NCI-H2029 treated with DMSO at 0.1 percent for 48 hours (cell line): ENCODE measurements around the gene C1orf35.

Experiments used
- DNase-seq: peaks from one replicate; lab custom pipeline; 2025; lab: John Stamatoyannopoulos, UW

The C1orf35 gene

DNA sequence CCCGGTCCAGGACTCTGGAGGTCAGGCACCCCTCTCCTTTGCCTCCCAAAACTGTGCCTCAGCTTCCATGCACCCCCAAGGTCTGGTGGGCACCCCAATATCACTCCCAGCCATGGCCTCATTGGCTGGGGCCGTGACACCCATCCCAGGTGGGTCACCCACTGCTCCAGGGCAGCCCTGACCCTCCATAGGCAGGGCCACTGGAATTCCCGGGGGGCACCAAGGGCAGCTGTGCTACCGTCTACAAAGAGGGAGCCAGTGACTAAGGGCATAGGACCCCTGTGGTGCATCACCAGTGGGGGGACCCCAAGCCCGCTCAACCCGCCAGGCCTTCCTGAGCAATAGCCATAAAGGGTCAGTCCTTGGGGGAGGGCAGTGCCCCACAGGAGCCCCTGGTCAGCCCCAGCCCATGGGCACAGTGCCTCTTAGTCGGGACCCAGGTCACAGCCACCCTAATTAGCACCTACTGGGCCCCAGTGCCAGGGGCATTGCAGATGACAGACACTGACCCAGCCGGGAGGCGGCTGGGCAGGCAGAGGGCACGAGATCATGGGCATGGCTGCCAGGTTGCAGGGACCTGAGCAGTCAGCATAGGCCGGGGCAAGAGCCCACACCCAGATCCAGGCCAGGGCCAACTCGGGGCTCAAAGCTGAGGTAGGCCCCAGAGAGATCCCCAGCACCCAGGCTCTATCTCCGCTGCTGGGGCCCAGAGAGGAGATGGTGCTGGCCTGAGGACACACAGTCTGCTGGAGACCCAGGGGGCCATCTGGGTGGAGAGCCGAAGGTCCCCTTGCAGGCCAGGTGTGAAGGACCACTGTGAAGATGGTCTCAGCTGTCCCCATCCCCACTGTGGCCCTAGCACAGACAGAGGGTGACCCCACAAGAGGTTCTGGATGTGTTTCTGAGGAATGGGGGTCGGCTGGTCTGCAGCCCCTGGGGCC, 39.6 kb downstream of the C1orf35 start:
- DNase-seq, result no peak

DNA sequence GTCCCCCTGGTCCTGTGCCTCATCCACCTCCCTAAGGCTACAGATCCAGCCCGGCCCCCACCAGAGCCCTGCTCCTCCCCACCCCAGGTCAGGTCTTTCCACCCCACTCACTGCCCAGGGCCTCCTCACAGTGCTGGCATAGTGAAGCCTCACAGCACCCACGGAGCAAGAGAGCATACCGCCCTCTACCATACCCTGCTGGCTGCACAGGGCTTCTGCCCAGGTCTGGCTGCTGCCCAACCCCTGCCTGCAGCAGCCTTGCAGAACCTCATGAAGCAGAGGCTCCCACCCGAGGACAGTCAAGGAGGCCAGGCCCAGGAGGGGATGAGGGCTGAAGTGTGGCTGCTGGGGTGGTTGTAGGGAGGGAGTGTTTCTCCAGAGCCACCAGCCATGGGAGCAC, 40.3 kb downstream of the C1orf35 start:
- no peak for DNase-seq

DNA sequence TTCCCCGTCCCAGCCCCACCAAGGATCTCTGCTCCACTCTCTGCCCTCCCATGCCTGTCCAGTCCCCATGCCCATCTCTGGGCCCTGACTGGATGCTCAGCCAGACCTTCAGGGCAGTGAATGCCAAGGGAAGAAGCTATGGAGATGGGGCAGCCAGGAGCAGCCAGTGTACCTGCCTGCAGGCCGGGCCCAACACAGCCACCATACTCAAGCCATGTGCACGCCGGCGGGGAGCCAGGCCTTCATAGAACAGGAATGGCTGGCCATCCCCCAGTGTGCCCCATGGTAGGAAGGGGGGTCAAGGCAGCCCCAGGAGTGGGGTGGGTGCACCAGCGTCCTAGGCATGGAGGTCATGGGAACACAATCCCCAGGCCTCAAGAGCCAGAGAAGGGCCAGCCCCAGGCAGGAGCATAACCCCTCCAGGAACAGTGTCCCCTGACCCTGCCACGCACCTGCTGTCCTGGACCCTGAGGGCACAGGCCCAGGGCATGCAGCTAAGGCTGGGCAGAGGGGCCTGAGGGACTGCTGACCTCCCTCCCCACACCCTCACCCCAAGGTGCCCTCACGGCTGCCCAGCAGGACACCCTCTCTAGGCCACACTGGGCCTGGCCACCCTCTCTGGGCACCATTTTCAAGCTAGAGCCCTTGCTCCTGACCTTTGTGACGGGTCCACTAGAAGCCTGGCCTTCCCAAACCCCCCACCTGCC, 40.9 kb downstream of the C1orf35 start:
- no peak for DNase-seq

DNA sequence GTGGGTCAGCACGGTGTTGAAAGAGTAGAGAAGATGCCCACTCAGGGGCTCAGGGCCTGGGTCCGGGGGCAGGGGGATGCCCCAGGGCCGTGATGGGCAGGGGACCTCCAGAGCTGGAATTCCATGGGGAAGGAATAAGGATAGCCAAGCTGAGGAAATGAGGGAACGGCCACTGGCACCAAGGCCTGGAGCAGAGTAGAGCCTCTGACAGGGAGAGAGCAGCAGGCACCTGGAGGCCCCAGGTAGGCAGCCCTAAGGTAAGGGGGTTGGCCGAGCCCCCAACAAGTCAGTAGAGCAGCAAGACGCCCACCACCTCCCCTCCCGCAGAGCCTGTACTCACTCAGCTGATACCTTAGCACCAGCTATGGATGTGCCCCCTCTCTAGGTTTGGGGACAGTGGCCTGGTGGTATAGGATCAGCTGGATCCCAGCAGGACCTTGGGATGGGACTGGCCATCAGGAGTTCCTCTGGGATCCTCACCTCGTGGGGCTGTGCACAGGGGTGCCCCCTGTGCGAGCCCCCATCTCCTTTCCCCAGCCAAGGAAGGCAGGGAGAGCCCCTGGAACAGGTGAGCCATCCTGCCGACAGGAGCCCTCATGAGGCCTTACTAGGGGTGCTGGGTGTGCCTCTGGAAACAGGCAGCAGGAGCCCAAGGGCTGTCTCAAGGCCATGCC, 41.6 kb downstream of the C1orf35 start:
- DNase-seq, result no peak

DNA sequence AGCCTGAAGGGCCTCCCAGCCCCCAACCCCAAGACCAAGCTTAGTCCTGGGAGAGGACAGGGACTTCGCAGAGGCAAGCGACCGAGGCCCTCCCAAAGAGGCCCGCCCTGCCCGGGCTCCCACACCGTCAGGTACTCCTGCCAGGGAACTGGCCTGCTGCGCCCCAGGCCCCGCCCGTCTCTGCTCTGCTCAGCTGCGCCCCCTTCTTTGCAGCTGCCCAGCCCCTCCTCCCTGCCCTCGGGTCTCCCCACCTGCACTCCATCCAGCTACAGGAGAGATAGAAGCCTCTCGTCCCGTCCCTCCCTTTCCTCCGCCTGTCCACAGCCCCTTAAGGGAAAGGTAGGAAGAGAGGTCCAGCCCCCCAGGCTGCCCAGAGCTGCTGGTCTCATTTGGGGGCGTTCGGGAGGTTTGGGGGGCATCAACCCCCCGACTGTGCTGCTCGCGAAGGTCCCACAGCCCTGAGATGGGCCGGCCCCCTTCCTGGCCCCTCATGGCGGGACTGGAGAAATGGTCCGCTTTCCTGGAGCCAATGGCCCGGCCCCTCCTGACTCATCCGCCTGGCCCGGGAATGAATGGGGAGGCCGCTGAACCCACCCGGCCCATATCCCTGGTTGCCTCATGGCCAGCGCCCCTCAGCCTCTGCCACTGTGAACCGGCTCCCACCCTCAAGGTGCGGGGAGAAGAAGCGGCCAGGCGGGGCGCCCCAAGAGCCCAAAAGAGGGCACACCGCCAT, 42.5 kb downstream of the C1orf35 start:
- no peak for DNase-seq

DNA sequence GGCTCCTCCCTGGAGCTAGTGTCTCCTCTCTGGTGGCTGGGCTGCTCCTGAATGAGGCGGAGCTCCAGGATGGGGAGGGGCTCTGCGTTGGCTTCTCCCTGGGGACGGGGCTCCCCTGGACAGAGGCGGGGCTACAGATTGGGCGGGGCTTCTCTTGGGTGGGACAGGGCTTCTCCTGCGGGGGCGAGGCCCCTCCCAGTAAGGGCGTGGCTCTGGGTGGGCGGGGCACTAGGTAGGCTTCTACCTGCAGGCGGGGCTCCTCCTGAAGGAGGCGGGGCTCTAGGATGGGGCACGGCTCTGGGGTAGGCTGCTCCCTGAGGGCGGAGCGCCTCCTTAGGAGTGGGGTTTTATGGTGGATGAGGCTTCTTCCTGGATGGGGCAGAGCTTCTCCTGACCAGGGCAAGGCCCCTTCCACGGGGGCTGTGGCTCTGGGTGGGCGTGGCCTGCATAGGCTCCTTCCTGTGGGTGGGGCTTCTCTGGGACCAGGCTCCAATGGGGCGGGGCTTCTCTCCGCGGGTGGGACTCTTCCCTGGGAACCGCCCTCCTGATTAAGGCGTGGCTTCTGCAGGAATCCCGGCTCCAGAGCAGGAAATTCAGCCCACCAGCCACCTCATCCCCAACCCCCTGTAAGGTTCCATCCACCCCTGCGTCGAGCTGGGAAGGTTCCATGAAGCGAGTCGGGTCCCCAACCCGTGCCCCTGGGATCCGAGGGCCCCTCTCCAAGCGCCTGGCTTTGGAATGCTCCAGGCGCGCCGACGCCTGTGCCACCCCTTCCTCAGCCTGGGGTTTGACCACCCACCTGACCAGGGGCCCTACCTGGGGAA, 43.3 kb downstream of the C1orf35 start:
- peak; percentile 36 for DNase-seq

DNA sequence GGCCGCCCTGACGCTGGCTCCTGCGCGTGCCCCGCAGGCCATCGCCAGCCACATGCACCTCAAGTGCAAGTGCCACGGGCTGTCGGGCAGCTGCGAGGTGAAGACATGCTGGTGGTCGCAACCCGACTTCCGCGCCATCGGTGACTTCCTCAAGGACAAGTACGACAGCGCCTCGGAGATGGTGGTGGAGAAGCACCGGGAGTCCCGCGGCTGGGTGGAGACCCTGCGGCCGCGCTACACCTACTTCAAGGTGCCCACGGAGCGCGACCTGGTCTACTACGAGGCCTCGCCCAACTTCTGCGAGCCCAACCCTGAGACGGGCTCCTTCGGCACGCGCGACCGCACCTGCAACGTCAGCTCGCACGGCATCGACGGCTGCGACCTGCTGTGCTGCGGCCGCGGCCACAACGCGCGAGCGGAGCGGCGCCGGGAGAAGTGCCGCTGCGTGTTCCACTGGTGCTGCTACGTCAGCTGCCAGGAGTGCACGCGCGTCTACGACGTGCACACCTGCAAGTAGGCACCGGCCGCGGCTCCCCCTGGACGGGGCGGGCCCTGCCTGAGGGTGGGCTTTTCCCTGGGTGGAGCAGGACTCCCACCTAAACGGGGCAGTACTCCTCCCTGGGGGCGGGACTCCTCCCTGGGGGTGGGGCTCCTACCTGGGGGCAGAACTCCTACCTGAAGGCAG, 44.0 kb downstream of the C1orf35 start:
- no peak for DNase-seq

DNA sequence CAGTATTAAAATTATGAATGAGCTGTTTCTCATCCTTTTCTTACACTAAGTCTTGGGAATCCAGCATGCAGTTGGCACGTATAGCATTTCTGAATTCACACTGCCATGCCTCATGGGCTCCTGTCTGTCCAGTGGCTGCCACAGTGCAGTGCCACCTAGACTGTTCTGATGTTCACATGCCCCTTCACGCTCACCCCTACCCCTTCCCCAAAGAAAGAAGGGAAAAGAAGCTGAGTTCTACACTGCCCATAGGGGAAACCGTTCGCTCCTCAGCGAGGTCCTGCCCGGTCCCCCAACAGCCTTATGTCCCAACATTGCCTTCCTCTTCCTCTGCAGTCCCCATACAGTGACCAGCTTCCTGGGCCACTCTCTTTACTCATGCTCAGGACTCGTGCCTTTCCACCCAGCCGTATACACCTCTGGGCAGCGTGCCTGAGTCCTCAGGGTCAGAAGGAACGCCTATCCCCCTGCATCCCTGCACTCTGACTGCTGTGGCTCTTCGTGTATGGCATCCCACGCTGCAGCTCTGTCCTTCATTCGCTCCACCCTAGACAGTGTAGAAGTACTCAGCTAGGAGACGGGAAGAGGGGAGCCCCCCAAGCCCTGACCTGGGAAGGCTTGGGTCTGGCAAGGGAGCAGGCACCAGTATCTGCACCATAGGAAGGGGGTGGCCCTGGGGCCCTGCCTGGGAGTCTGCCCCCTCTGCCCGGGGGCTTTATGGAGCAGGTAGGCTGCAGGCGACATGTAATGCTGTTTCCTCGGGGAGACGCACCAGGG, 44.8 kb downstream of the C1orf35 start:
- no peak for DNase-seq
